Measurements from ENCODE around the gene PACC1.

PACC1 gene

DNA sequence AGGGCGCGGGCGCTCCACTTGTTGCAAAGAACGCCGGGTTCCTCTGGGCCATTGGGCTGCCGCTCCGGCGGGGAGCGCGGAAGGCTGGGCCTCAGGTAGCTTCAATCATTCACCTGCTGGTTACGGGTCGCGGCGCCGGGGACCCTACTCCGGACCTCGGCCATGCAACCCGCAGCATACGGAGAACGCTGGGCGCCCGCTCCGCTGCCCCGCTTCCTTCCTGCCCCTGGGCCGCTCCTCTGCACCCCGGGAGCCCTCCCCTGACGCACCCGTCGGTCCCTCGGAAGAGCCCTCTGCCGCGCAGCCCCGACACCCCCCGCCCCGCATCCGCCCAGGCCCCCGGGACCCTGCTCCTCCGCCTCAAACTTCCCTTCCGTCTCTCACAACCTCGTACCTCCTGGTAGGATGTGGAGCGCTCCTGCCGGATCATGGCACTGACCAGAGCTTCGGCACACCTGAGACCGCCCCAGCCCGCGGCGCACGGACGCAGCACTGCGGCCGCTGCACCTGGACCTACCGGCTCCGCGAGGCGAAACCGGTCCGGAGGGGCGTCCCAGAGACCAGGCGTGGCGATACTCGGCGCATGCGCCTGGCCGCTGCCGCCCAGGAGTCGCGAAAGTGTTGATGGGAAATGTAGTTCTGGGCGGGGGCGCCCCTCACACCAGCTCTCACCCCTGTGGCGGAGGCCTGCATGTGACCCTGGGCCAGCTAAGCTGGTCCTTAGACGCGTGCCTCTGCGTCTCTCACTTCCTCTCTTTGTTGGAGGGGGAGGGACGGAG lies at the start of gene PACC1:
Gene PACC1, minus strand, starts transcription at position 559 of the 779 bp plus-strand sequence. Its CDS starts 129 bp downstream, at position 430.
- FAIRE-seq (no peak), DNase-seq (ENCODE audit: low spot score) (peak; percentile 82)

DNA sequence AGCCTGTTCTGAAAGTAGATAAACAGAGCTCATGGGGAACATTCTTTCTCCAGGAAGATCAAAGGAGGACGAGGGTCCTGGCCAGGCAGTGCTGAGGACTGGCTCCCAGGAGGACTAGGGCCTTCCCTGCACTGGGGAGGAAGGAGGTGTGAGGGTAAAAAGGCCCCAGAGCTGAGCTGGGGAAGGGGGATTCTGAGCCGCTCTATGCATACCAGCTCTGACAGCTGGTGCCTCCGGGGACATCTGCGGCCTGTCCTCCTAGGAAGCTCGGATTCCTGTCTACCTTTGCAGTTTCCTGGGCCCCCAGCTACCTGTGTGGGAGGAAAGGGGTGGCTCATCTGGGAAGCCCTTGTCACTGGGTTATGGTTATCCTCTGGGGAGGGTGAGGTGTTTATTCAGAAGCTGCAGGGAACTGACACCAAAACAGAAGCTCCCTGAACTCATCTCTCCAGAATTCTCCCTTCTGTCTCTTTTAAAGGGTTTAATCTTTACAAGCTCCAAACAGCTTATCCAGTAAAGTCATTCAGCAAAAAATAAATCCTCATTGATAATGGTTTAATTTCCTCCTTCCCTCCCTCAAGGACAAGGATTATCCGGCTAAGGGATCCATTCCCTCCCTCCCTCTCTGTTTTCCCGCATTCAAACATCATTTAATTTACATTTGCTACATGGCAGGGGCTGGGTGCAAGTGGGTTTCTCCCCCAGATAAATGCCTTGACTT lies 49.0 kb upstream of the PACC1 start:
- DNase-seq (ENCODE audit: low spot score) = no peak

DNA sequence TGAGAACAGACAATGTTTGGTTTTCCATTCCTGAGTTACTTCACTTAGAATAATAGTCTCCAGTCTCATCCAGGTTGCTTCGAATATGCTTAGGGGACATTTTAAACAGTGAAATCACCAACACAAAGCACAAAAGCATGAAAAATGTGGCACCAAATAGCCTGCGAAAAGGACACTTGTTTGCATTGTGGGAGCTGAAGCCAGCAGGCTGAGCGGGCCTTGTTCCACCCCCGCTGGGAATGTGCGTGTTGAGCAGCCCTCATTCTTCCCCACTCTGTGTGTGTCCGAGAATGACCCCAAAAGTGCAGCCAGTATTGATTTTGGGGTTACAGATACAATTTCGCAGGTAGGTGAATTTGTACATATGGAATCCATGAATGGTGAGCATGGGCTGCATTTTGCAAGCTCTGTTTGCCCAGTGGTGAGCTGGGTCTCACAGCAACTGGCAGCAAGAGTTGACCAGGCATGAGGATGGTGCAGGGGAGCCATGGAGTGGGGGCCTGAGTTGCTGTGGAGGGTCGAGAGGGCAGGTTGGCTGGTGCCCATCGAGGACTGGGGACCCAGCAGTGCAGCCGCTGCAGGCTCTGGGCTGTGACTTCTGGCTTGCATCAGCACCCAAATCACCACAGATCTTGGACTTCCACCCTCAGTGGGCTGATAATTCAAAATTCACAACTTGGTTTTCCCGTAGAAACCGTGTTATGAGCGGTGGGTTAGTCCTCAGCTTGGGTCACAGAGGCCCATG lies 47.4 kb upstream of the PACC1 start:
- FAIRE-seq (no peak), DNase-seq (ENCODE audit: low spot score) (no peak)

More for the DNA sequence above, 49.0 kb upstream of the PACC1 start:
- FAIRE-seq = no peak

DNA sequence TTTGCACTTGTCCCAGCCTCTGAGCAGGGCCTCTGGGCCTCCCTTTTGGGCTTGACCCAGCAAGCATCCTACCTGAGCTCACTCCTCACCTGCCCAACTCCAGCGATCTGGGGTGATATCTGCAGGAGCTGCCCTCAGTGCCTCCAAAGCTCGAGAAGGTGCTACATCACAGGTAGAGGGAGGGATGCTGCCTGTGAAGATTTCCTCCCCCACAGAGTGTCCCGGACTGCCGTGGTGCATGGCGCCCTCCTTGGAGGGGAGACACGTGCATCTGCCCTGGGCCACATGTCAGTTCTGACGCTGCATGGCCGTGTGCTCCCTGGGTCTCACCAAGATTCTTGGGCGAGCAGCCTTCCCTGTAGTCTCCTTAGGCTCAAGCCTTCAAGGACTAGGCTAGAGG lies 45.7 kb upstream of the PACC1 start:
- DNase-seq (ENCODE audit: low spot score) = no peak
- no peak for FAIRE-seq

DNA sequence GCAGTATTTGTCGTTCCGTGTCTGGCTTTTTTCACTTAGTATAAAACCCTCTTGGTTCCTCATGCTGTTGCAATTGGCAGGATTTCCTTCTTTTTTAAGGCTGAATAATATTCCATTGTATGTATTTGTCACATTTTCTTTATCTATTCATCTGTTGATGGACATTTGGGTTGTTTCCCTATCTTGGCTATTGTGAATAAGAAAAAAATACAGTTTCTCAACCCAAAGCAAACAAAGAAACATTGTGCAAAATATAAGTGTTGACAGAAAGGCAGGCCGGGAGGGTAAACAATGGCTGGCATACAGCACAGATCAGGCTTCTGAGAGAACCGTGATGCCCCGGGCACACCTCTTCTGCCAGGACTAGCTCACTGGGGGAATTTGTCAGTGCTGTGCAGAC lies 45.0 kb upstream of the PACC1 start:
- FAIRE-seq = no peak

DNA sequence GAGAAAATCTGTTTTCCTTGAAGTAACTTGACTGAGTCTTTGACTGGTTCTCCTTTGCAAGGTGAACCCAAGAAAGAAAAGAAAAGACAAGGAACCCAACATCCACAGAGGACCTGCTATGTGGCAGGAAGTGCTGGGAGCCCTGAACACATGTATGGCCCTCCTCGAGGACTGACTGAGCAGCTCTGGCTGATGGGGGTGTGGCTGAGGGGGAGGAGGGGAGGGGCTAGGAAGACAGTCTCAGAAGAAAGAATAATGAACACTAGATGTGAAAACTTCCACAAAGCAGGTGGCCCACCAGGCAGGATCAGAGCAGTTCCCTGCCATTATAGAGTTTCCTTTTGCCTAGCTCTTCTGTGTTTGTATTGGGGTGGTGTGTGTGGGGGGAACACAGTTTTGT lies 44.1 kb upstream of the PACC1 start:
- FAIRE-seq = no peak
- no peak for DNase-seq (ENCODE audit: low spot score)

More for the DNA sequence above, 45.0 kb upstream of the PACC1 start:
- no peak for DNase-seq (ENCODE audit: low spot score)

DNA sequence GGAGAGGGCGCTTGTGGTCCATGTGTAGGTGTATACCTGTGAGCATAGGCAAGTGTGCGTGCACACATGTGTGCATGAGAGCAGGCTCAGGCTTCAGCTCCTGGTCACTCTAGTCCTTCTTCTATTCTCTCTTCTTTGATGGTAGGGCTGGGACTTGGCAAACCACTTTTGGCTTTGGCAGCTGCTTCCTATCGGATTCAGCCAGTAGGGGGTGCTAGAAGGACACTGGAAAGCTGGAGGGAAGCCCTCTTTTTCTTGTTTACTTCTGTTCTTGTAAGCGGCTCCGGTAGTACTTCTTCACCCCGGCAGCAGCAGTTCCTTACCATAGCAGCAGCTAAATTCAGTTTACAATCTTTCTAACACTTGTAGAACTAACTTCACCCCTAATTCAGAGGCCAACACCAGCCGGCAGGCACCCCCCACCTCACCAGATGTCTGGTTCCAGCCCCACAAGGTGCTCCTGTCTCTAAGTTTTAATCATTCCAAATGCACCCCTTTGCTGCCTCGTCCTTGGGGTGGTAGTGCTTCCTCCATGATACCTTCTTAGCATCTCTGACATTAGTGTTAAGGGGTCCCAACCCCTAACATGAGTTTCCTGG lies 43.2 kb upstream of the PACC1 start:
- DNase-seq (ENCODE audit: low spot score) = peak; percentile 45
- no peak for FAIRE-seq

DNA sequence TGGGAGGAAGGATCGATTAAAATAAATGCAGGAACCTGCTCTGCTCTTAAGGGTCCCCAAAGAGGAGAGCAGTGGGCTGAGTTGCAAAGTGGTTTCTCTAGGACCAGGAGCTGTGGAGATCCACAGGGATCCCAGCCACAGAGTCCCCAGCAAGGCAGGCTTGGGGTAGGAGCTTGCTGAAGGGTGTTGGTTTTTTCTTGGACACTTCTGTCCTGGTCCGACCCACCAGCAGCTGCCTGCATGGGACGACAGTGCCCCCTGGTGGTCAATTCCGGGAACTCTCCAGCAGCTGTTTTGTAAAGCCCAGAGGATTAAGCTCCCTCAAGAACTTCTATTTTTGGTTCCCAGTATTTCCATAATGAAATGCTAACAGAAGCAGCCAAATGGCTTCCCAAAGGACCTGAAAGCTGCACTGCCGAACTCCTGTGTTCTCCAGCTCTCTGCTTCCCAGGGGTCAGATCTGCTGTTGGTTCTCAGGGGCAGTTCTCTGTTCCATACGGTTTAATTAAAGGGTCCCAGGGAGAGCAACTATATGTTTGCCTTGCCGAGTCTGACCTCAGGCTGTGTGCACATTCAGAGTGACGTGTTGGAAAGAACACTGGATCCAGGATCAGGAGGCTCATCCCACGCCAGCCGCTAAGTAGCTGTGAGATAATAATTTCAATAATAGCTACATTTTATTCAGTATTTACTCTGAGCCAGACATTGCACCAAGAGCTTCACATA lies 41.3 kb upstream of the PACC1 start:
- no peak for FAIRE-seq
- DNase-seq (ENCODE audit: low spot score) = peak; percentile 46

DNA sequence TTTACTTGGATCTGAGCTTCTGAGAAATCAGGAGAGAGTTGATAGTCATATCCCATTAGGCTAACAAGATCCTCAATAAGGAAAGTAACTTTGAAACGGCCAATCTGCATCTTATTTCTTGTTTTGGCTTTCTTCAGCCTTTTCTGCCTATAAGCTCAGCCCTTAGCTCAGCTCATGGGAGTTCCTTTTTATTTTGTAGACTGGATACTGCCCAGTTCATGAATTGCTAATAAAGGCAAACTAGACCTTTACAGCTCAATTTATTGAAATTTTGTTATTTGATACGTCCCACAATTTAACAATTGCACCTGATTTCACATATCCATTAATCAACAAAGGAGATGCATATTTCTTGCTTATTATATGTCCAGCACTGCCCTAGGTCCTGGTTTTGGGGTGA lies 40.7 kb upstream of the PACC1 start:
- DNase-seq (ENCODE audit: low spot score) = no peak
- no peak for FAIRE-seq

DNA sequence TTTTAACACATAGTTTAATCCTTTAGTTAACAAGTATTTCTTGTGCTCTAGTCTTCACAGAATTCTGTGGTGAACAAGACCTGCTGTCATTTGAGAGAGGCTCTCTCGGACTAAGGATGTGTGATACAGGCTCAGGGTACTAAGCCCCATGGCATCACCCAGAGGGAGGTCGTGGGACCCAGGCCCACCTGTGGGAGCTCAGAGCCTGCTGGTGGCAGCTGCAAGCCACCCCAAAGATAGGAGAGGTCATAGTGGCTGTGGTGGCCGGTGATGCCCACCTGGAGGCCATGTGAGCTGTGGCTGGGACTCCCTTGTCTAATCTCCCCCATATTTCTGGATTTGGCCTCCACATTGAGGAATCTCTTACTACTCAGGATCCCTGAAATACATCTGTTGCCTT lies 40.1 kb upstream of the PACC1 start:
- DNase-seq (ENCODE audit: low spot score) (no peak), FAIRE-seq (no peak)

DNA sequence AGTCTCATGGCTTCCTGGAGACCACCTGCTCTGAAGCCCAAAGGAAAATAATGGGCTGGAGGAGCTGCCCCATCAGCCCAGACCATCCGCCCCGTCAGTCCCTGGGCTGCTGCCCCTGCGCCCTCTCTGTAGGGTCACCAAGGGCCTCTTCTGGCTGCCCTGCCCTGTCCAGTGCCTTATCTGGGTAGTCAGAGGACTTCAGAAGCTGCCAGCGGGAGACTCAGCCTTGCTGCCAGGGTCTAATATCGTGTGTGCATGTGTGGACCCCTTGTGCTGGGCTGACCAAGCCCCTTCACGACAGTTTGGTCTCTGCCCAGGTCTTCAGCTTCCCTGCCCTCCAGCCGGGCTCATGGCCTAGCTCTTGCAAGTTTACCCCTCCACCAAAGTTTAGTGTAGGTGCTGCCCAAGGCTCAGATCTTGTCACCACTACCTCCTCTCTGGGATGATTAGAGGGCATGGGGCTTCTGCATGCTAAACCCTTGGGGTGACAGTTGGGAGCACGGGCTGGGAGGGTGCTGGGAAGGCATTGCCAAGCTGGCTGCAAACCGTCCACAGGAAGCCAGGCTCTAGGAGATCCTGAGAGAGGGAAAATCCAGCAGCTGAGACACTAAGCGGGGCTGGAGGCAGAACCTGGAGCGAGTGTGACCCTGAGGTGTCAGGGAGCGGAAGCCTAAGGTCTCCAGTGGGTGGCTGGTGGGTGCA lies 38.6 kb upstream of the PACC1 start:
- no peak for FAIRE-seq
- no peak for DNase-seq (ENCODE audit: low spot score)

DNA sequence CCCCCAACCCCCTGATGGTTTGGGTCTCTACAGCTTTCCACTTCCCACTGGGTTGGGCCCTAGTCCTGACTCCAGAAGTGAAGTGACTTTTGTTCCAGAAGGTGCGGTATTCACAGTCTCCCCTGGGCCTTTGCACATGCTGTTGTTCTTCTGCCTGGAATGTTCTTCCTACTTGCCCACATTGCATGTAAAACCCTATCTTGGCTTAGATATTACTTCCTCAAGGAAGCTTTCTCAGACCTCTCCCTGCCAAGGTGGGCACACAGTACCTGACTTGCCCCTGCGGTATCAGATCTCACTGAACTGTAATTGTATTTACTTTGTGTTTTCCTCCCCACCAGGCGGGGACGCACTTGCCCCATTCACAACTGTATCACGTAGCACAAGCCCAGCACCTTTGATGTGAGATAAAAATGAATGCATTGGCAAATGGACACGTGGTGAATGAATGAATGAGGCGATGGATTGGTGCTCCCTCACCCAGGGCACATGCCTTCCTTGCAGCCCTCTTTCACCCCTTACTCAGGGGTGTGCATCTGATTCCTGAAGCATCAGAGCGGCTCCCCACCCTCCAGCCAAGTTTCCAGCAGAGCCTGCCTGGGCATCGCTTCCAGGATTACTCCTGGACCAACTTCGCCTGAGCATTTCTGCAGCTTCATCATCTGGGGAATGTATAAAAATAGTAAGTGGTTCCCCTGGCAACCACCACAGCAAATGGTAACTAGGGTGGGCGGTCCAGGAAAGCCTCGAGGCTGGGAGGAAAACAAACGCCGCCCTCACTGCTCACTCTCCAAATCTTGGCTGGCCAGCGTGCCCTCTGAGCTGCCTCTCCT lies 37.9 kb upstream of the PACC1 start:
- DNase-seq (ENCODE audit: low spot score) = no peak
- FAIRE-seq = no peak

DNA sequence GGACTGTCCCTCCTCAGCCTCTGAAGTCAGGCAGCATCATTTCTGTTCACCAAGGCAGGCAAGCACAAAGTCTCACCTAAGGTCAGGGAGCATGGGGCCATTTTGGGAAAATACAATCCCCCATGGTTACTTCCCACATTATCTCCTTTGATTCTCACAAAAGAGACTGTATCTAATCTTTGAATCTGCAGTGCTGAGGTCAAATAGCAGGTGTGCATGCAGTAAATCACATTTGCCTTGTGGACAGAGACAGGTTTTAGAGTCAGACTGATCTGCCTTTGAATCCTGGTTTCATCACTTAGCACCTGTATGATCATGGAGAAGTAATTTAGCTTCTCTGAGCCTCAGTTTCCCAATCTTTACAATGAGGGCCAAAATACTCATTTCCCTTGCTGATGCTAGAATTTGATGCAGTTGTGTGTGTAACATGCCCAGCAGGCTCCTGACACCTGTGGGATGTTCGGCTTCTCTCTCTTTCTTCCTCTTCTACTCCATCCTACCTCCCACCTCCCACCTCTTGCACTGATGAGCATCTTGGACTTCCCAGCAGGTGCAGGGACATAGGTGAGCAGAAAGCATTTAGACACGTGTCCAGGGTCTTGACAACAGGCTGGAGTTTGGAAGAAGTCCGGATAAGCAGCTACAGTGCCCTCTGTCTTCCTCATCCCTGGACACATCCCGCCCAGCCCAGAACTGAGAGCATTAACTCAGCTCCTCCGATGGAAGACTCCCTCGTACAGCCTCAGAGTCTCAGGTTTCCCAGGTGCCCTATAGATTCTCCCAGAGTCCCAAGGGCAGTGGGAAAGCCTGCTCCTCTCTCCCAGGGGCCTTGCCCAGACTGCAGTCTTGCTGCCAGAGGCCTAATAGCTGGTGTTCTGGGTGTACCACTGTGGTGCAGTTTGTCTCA lies 37.0 kb upstream of the PACC1 start:
- DNase-seq (ENCODE audit: low spot score) (no peak), FAIRE-seq (no peak)

DNA sequence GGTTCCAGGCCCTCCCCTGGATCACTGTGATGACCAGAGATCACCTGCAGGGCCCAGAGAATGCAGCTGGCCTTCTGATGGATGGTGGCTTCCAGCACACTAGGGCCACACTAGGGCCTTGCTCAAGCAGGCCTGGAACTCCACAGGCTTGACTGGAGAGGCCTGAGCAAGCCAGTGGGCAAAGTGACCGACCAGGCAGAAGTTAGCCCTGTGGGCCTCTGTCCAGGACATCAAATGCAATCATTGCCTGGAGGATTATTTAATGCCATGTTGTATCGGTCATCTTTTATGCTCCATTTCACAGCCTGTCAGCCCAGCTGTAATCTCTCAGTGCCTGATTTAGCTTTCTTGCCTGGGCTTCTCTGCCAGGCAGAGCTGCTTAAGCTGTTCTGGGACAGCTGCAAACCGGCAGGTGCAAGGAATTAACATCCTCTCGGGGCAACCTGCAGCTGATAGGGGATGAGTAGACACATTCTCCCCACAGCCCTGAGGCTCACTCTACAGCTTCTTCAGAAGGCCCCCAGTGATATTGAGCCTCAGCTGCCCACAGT lies 35.7 kb upstream of the PACC1 start:
- FAIRE-seq (no peak), DNase-seq (ENCODE audit: low spot score) (no peak)

DNA sequence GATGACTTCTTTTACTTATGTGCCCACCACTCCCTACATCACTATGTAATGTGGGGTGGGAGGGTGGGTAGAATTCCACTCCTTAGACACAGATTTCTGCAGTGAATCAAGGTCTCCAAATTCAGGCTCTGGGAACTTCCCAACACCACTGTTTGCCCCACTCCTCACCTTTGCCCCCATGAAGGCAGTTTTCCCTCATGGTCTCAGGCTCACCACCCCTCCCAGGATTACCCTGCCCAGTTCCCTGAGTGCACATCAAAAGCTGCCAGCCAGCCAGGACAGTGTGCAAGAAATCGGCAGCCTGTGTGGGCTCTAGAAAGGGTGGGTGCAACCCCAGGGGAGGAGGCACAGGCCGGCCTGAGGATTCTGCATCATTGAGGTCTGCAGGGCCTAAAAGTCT lies 32.8 kb upstream of the PACC1 start:
- no peak for DNase-seq (ENCODE audit: low spot score)
- no peak for FAIRE-seq

DNA sequence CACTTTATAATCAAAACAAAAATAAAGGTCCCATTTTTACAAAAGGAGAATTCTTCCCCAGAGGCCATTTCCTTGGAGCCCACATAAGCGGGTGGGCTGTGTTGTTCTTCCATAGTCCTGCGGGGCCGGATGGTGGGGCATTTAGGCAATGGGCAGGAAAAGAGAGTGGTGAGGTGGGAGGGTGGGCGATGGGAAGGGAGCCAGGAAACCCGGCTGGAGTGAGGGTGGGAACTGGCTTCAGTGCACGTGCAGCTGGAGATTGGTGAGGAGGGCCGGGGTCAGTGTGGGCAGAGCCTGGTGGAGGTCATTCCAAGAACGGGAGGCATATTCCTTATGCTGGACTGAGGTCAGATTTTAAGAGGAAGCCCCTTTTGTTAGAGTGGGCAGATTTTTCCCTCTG lies 31.6 kb upstream of the PACC1 start:
- DNase-seq (ENCODE audit: low spot score) = no peak
- no peak for FAIRE-seq

DNA sequence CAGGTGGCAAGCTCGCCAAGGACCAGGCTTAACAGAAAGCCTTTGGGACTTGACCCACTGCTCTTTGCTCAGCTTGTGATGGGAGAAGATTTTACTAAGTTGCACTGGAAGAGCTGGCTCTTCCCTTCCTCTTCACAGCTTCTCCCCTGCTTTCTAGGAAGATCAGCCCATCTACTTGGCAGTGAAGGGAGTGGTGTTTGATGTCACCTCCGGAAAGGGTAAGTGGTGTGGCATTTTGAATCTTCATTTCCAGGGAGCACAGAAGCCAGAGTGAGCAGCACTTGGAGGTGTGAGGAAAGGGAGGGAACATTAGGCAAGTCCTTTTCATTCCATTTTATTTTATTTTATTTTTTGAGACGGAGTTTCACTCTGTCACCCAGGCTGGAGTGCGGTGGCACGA lies 27.7 kb upstream of the PACC1 start:
- no peak for FAIRE-seq
- DNase-seq (ENCODE audit: low spot score) = no peak

DNA sequence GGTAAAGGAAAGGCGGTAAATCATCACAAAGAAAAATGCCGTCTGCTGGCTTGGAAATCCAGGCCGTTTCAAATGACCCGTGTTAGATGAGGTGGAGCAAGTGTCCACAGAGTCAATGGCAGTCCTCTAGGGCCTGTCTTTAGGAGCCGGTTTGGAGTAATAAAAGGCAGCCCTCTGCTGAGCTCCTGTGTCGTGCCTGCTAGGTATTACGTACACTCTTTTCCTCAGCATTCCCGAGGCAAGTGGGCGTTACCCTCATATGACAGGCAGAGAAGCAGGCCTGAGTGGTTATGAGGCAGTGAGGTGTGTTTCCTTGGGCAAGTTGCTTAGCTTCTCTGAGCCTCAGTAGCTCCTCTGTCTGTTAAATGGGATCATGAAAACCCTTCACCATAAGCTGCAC lies 25.7 kb upstream of the PACC1 start:
- FAIRE-seq (no peak), DNase-seq (ENCODE audit: low spot score) (no peak)

Measured in RCC 7860 (cell line).